ENCODE measurements around the gene SEPHS2.

DNA sequence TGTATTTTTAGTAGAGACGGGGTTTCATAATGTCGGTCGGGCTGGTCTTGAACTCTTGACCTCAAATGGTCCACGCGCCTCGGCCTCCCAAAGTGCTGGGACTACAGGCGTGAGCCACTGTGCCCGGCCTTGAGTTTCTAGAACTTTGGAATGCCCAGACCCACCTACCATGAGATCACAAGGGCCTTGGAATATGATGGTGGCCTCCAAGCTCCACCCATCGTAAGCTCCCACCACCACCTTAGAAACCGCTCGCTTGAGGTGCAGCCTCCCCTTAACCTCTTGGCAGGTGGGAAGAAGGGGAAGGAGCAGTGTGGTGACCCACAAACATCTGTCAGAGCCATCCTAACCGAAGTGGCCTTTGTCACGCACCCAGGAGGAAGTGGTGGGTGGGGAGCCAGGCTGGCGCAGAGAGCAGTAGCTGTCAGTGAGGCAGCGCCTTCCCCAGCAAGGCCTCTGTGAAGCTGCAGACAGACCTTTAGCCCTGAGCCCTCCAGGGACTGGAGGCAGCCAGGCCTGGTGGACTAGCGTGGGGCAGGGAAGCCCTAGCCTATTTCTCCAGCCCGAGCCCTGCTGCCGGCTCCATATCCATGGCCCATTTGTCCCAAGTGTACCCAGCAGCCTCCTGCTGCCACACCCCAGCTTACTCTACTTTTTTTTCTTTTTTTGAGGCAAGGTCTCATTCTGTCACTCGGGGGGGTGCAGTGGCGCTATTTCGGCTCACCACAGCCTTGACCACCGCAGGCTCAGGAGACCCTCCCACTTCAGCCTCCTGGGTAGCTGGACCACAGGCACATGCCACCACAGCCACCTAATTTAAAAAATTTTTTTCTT is 13.1 kb upstream of the SEPHS2 start:
- TF ChIP-seq, protein P1, sequence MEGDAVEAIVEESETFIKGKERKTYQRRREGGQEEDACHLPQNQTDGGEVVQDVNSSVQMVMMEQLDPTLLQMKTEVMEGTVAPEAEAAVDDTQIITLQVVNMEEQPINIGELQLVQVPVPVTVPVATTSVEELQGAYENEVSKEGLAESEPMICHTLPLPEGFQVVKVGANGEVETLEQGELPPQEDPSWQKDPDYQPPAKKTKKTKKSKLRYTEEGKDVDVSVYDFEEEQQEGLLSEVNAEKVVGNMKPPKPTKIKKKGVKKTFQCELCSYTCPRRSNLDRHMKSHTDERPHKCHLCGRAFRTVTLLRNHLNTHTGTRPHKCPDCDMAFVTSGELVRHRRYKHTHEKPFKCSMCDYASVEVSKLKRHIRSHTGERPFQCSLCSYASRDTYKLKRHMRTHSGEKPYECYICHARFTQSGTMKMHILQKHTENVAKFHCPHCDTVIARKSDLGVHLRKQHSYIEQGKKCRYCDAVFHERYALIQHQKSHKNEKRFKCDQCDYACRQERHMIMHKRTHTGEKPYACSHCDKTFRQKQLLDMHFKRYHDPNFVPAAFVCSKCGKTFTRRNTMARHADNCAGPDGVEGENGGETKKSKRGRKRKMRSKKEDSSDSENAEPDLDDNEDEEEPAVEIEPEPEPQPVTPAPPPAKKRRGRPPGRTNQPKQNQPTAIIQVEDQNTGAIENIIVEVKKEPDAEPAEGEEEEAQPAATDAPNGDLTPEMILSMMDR (IDR thresholded peaks at IDR 0.05): no peak
- TF ChIP-seq EZH2 (IDR thresholded peaks at IDR 0.05): no peak
